GM12878 (cell line): ENCODE measurements around the gene ADAM10. TPM values are rescaled to one million over a fixed set of nuclear protein-coding genes. Genes with fewer than 3 reads are reported as not detected.

ENCODE experiments used
- ASH2L ChIP-seq: fragments of 300-600, 200-600 bp; sonication (generic); IDR thresholded peaks from 2 replicates; pipeline ENCODE4 v1.6.1; 2017; ENCODE audit warnings: low read depth, mild to moderate bottlenecking, borderline replicate concordance
- ATF3 ChIP-seq: IDR thresholded peaks from 2 replicates; pipeline ENCODE4 v1.6.1; 2011; ENCODE audit warnings: low read depth, mild to moderate bottlenecking, low read length, moderate library complexity, borderline replicate concordance; ENCODE audit errors: extremely low read depth
- ATF7 ChIP-seq: fragments of 450-650 bp; IDR thresholded peaks from 2 replicates; pipeline ENCODE4 v1.6.1; 2016; ENCODE audit warnings: low read depth, mild to moderate bottlenecking
- HCFC1 ChIP-seq: fragments of 150-350 bp; IDR thresholded peaks from 2 replicates; pipeline ENCODE4 v1.6.1; 2014; ENCODE audit warnings: low read length
- HDGF ChIP-seq: fragments of 450-650 bp; IDR thresholded peaks from 2 replicates; pipeline ENCODE4 v1.6.1; 2016; ENCODE audit warnings: antibody characterized with exemption
- KAT2A ChIP-seq: conservative IDR thresholded peaks from 2 replicates; pipeline ENCODE4 v1.6.1; 2011; ENCODE audit warnings: low read depth, low read length; ENCODE audit not compliant: control insufficient read depth
- NFXL1 ChIP-seq: fragments of 450-650 bp; IDR thresholded peaks from 2 replicates; pipeline ENCODE4 v1.6.1; 2017; ENCODE audit warnings: antibody characterized with exemption, mild to moderate bottlenecking, borderline replicate concordance
- NR2C1 ChIP-seq: fragments of 450-650 bp; IDR thresholded peaks from 2 replicates; pipeline ENCODE4 v1.6.1; 2017; ENCODE audit warnings: antibody characterized with exemption, mild to moderate bottlenecking, moderate library complexity
- POLR2A ChIP-seq: IDR thresholded peaks from 2 replicates; pipeline ENCODE4 v1.6.1; 2011; ENCODE audit warnings: low read depth, mild to moderate bottlenecking, low read length
- TCF12 ChIP-seq: IDR thresholded peaks from 2 replicates; pipeline ENCODE4 v1.6.1; 2011; ENCODE audit warnings: low read depth, mild to moderate bottlenecking, low read length
- ZZZ3 ChIP-seq: IDR thresholded peaks from 2 replicates; pipeline ENCODE4 v1.6.1; 2011; ENCODE audit warnings: low read depth; ENCODE audit not compliant: control insufficient read depth, insufficient read length
- polyA plus RNA-seq, 11 experiments: library from polyadenylated mRNA; depleted of rRNA in 4 of 11; unstranded in 6 of 11; stranded (reverse) in 5 of 11; fragments of >200 nt; fragmentation: Nextera tagmentation in 4 of 11; fragmentation: Illumina TruSeq in 1 of 11; extraction: Ambion mirVana in 4 of 11; extraction: Trizol in 1 of 11; gene quantifications; 1 replicate in 1 of 11; 2 replicates in 10 of 11; pipeline versions ENCODE4 v1.2.1 to v1.2.3, GENCODE V29; 2011 to 2016; ENCODE audit warnings: inconsistent platforms in 2 of 11, missing spikeins in 2 of 11, low read depth in 1 of 11
- total RNA-seq, 4 experiments: library from RNA; depleted of rRNA in 3 of 4; stranded (reverse); fragments of >200 nt in 3 of 4; fragmentation: Illumina TruSeq in 1 of 4; extraction: Trizol in 1 of 4; gene quantifications; 2 replicates each; pipeline versions ENCODE4 v1.2.1 to v1.2.3, GENCODE V29; 2013 to 2021
- TF ChIP-seq, protein P1 (sequence below): fragments of 450-650 bp; IDR thresholded peaks from 2 replicates; pipeline ENCODE4 v1.6.1; 2017; ENCODE audit warnings: borderline replicate concordance
- TF ChIP-seq, protein P2 (sequence below): IDR thresholded peaks from 2 replicates; pipeline ENCODE4 v1.6.1; 2011; ENCODE audit warnings: mild to moderate bottlenecking, low read depth, low read length, moderate library complexity; ENCODE audit not compliant: insufficient replicate concordance
- TF ChIP-seq, protein P3 (sequence below): IDR thresholded peaks from 2 replicates; pipeline ENCODE4 v1.6.1; 2012; ENCODE audit warnings: mild to moderate bottlenecking, low read depth, low read length
- TF ChIP-seq, protein P4 (sequence below): IDR thresholded peaks from 2 replicates; pipeline ENCODE4 v1.6.1; 2011; ENCODE audit warnings: borderline replicate concordance, low read depth, mild to moderate bottlenecking, moderate library complexity, mixed read lengths, low read length; ENCODE audit not compliant: insufficient read depth; ENCODE audit errors: extremely low read length
- TF ChIP-seq, protein P5 (sequence below): fragments of 450-650 bp; IDR thresholded peaks from 2 replicates; pipeline ENCODE4 v1.6.1; 2016; ENCODE audit warnings: mild to moderate bottlenecking, moderate library complexity, borderline replicate concordance

ADAM10 gene
- total and polyA plus RNA-seq, 10 of the 15 experiments (the other 5 are each of a cell fraction or from before 2014, with no cell fraction given), result 10.0 to 88.9 (median 51.7) TPM

DNA sequence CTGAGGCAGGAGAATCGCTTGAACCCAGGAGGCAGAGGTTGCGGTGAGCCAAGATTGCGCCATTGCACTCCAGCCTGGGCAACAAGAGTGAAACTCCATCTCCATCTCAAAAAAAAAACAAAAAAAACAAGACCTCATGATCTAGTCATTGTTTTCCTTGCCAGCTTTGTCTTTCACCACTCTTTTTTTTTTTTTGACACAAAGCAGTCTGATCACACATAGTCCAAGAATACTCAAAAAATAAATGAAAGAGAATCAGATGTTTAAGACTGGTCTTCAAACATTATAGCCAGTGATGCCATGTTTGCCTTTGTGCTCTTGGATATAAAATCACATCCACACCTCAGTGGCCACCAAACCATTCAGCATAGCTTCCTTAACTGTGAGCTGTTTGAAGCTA, 5.8 kb upstream of the ADAM10 start (continued):
- TF ChIP-seq, protein P1, sequence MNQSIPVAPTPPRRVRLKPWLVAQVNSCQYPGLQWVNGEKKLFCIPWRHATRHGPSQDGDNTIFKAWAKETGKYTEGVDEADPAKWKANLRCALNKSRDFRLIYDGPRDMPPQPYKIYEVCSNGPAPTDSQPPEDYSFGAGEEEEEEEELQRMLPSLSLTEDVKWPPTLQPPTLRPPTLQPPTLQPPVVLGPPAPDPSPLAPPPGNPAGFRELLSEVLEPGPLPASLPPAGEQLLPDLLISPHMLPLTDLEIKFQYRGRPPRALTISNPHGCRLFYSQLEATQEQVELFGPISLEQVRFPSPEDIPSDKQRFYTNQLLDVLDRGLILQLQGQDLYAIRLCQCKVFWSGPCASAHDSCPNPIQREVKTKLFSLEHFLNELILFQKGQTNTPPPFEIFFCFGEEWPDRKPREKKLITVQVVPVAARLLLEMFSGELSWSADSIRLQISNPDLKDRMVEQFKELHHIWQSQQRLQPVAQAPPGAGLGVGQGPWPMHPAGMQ, result no peak
- TF ChIP-seq ATF3 (no peak), ZZZ3 (no peak), POLR2A (no peak), HCFC1 (no peak), TCF12 (no peak), ATF7 (no peak), NR2C1 (no peak), ASH2L (no peak), HDGF (no peak), NFXL1 (no peak), KAT2A (no peak)
- TF ChIP-seq, protein P2, sequence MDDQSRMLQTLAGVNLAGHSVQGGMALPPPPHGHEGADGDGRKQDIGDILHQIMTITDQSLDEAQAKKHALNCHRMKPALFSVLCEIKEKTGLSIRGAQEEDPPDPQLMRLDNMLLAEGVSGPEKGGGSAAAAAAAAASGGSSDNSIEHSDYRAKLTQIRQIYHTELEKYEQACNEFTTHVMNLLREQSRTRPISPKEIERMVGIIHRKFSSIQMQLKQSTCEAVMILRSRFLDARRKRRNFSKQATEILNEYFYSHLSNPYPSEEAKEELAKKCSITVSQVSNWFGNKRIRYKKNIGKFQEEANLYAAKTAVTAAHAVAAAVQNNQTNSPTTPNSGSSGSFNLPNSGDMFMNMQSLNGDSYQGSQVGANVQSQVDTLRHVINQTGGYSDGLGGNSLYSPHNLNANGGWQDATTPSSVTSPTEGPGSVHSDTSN, result no peak
- TF ChIP-seq, protein P3, sequence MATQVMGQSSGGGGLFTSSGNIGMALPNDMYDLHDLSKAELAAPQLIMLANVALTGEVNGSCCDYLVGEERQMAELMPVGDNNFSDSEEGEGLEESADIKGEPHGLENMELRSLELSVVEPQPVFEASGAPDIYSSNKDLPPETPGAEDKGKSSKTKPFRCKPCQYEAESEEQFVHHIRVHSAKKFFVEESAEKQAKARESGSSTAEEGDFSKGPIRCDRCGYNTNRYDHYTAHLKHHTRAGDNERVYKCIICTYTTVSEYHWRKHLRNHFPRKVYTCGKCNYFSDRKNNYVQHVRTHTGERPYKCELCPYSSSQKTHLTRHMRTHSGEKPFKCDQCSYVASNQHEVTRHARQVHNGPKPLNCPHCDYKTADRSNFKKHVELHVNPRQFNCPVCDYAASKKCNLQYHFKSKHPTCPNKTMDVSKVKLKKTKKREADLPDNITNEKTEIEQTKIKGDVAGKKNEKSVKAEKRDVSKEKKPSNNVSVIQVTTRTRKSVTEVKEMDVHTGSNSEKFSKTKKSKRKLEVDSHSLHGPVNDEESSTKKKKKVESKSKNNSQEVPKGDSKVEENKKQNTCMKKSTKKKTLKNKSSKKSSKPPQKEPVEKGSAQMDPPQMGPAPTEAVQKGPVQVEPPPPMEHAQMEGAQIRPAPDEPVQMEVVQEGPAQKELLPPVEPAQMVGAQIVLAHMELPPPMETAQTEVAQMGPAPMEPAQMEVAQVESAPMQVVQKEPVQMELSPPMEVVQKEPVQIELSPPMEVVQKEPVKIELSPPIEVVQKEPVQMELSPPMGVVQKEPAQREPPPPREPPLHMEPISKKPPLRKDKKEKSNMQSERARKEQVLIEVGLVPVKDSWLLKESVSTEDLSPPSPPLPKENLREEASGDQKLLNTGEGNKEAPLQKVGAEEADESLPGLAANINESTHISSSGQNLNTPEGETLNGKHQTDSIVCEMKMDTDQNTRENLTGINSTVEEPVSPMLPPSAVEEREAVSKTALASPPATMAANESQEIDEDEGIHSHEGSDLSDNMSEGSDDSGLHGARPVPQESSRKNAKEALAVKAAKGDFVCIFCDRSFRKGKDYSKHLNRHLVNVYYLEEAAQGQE, result no peak
- TF ChIP-seq, protein P4, sequence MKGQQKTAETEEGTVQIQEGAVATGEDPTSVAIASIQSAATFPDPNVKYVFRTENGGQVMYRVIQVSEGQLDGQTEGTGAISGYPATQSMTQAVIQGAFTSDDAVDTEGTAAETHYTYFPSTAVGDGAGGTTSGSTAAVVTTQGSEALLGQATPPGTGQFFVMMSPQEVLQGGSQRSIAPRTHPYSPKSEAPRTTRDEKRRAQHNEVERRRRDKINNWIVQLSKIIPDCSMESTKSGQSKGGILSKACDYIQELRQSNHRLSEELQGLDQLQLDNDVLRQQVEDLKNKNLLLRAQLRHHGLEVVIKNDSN, result no peak
- TF ChIP-seq, protein P5, sequence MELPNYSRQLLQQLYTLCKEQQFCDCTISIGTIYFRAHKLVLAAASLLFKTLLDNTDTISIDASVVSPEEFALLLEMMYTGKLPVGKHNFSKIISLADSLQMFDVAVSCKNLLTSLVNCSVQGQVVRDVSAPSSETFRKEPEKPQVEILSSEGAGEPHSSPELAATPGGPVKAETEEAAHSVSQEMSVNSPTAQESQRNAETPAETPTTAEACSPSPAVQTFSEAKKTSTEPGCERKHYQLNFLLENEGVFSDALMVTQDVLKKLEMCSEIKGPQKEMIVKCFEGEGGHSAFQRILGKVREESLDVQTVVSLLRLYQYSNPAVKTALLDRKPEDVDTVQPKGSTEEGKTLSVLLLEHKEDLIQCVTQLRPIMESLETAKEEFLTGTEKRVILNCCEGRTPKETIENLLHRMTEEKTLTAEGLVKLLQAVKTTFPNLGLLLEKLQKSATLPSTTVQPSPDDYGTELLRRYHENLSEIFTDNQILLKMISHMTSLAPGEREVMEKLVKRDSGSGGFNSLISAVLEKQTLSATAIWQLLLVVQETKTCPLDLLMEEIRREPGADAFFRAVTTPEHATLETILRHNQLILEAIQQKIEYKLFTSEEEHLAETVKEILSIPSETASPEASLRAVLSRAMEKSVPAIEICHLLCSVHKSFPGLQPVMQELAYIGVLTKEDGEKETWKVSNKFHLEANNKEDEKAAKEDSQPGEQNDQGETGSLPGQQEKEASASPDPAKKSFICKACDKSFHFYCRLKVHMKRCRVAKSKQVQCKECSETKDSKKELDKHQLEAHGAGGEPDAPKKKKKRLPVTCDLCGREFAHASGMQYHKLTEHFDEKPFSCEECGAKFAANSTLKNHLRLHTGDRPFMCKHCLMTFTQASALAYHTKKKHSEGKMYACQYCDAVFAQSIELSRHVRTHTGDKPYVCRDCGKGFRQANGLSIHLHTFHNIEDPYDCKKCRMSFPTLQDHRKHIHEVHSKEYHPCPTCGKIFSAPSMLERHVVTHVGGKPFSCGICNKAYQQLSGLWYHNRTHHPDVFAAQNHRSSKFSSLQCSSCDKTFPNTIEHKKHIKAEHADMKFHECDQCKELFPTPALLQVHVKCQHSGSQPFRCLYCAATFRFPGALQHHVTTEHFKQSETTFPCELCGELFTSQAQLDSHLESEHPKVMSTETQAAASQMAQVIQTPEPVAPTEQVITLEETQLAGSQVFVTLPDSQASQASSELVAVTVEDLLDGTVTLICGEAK, result no peak
